GDM1 (cell line): Measurements from ENCODE around the gene USH2A.

Experiments
- DNase-seq: peaks from one replicate; lab custom pipeline; 2025; lab: John Stamatoyannopoulos, UW

Gene USH2A

DNA sequence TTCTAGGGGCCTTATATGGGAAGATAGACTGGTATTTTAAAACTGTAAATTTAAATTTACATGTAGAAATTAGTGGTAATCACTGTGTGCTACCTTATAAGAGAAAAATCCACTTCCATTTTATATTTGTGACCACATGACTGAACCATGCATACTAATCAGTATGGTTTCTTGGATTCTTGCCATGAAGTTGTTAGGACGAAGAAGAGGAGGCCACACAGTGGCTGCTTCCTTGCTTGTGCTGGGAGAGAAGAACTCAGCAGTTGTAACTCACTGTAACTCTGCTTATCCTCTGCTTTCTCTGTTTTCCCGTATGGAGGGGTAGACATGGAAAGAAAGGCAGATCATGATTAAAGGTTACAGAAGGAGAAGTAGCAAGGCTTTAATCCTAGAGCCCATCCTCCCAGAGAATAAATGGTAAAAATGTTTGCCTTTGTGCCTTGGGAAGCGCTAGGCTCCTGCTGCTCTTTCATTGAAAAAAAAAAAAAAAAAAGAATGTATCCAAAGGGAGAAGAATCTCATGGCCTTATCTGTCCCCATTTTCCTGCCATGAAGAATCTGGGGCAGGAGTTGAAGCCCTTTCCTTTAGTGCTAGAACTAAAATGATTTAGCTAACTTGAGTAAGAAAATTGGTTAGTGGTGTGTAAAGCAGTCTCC, 823.7 kb downstream of the USH2A start:
- DNase-seq = no peak

DNA sequence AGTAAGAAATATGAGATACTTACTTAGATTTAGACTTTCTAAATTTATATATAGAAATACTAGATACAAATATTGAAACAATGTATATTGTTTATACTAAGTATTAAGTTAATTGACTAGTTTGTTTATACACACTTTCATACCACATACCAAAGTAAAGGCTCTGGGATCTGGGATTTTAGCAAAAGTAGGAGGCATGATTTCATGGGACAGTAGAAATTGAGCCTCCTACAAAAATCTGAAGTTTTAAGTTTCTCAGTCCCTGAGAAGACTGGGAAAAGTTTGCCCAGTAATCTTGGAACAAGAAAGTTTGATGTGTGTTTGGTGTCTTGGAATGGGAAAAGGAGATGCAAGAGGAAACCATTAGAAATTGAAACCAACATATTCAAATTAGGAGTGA, 825.3 kb downstream of the USH2A start:
- DNase-seq = no peak

DNA sequence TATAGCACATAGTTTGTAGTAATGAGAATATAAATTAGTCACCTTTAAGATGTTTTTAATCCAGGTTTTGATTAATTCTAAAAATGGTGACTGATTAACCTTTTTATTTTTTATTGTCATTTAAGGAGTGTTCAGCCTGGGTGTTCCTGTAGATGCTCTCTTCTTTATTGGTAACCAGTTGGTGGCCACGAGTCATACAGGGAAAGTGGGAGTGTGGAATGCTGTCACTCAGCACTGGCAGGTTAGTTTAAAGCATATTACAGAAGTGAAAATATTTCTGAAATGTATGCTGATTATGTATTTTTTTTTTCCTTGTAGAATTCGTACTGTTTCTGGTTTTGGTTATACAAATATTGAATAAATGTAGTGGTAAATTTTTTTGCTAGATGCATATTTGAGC, 828.0 kb downstream of the USH2A start:
- no peak for DNase-seq

DNA sequence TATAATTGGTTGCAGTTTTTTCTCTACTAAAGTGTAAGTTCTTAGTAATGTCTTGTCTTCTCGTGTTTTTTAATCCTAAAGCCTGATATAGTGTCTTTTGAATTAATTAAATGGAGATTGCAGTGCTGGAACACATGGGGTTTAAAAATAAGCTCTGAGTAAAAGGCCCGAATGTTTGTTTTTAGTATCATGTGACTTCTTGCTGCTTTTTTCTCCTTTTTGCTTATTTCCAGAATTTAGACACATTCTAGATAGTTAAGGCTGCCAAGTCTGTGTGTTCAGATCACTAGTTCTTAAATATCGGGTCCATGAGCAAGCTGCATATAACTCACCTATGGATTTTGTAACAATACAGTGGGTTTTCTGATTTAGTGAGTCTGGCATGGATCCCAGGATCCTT, 828.6 kb downstream of the USH2A start:
- DNase-seq = no peak

DNA sequence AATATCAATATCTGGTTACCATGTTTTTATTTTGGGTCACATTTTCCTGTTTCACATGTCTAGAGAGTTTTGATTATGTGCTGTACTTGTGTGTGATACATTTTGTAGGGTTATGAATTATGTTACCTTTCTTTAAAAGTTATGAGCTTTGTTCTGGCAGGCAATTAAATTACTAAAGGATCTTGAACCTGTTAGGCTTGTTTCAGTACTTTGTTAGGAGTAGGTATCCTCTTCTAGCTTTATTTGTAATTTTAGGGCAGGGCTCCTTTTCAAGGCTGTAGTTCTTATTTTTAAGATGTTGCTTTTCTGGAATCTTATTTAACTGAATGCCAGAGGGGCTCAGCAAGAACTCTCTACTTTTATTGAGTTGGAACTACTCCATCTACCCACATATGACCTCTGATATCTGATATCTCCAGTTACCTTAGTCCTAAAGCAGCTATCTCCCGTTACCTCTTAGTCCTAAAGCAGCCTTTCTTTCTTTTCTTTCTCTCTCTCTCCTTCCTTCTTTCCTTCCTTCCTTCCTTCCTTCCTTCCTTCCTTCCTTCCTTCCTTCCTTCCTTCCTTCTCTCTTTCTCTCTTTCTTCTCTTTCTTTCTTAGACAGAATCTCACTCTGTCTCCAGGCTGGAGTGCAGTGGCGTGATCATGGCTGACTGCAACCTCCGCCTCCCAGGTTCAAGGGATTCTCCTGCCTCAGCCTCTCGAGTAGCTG, 832.3 kb downstream of the USH2A start:
- DNase-seq = no peak

DNA sequence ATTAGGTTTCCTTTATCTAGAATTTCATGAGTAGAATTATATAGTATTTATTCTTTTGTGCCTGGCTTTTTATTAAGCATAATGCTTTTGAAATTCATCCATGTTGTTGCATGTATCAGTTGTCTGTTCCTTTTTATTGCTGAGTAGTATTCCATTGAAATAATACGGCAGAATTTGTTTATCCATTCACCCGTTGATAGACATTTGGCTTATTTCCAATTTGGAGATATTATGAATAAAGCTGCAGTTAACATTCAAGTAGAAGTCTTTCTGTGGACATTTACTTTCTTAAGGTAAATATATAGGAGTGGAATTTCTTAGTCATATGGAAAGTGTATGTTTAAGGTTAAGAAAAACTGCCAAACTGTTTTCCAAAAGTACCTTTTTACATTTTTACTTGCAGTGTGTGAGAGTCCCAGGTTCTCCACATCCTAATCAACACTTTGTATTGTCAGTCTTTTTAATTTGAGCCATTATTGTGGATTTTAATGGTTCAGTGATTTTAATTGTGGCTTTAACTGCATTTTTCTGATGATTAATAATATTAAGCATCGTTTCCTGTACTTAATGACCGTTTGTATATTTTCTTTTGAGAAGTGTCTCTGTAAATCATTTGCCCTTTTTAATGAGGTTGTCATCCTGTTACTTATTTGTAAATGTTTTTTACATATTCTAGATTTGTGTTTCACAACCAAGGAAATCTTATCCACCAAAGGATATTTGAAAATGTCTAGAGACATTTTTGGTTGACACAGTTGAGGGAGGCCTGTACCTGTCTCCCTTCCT, 833.4 kb downstream of the USH2A start:
- no peak for DNase-seq

DNA sequence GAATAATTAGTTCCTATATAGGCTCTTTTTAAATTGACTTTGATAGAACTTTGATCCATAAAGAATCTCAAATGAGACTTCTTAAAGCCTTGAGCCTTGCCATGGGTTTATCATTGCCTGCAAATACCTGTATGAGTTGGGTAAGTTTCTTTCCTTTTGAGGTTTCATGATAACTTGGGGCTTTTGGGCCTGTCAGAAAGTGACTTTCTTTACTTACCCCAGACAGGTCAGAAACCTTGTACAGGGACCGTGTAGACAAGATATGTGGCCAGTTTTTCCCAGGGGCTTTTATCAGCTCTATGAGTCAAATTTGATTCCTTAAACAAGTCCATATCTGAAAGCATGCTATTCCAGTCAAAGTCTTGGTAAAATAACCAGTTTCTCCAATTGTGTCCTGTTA, 838.9 kb downstream of the USH2A start:
- no peak for DNase-seq

DNA sequence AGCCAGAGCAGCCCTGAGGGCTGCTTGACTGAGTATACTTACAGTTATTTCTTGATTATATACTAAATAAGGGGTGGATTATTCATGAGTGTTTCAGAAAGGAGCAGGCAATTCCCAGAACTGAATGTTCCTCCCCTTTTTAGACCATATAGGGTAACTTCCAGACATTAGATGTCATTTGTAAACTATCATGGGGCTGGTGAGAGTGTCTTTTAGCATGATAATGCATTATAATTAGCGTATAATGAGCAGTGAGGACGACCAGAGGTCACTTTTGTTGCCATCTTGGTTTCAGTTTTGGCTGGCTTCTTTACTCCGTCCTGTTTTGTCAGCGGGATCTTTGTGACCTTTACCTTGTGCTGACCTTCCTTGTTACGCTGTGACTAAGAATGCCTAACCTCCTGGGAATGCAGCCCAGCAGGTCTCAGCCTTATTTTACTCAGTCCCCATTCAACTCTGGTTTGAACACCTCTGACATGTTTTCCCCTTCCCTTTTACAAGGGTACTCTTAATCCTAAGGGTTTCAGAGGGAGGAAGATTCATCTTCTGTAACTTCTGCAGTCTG, 840.0 kb downstream of the USH2A start:
- DNase-seq = no peak

DNA sequence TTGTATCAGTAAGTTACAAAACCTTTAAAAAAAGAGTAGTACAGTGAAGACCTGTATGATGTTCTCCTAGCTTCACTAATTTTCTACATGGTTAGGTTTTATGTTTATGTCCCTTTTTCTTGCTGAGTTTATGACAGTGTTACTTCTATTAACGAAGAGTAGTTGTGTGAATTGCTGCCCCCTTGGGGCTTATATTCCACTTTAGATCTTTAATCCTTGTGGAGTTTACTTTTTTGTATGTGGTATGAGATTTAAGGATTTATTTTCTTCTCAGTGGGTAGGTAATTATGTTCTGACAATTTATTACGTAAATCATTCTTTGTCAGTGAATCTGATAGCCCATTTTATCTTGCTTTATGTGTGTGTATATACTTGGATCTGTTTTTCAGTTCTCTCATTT, 841.4 kb downstream of the USH2A start:
- DNase-seq = no peak
